Measurements from ENCODE around the gene GDAP1L1. TPM values are rescaled to one million over a fixed set of nuclear protein-coding genes. Genes with fewer than 3 reads are reported as not detected.

The GDAP1L1 gene
- total RNA-seq, 1 donor from 2014 or later, result 1.8 TPM

DNA sequence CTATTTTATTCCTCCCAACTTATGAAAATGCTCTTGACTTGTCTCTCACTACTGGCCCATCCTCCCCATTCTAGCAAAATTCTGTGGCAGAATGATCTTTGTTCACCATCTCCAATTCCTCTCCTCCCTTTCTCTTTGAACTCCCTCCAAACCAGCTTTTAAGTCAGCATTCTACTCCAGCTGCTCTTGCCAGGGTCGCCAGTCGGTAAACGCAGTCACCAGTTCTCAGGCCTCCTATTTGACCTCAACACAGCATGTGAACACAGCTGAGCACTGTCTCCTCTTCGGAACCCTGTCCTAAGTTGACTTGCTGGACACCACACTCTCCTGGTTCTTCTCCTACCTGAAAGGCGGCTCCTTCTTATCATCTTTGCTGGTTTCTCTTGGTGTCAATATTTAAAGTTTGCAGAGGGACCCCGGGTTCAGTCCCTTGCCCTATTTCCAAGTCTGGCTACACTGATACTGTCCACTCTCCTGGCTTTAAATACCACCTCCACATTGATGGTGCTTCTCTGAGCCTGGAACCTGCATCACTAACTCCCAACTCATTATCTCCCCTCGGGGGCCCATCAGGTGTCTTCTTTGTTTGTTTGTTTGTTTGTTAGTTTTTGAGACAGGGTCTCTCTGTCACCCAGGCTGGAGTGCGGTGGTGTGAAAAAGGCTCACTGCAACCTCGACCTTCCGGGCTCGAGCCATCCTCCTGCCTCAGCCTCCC is 27.4 kb downstream of the GDAP1L1 start:
- H3K27me3 Mint-ChIP-seq, result no peaks in the 10 kb centered on the region
- TF ChIP-seq, protein P1, sequence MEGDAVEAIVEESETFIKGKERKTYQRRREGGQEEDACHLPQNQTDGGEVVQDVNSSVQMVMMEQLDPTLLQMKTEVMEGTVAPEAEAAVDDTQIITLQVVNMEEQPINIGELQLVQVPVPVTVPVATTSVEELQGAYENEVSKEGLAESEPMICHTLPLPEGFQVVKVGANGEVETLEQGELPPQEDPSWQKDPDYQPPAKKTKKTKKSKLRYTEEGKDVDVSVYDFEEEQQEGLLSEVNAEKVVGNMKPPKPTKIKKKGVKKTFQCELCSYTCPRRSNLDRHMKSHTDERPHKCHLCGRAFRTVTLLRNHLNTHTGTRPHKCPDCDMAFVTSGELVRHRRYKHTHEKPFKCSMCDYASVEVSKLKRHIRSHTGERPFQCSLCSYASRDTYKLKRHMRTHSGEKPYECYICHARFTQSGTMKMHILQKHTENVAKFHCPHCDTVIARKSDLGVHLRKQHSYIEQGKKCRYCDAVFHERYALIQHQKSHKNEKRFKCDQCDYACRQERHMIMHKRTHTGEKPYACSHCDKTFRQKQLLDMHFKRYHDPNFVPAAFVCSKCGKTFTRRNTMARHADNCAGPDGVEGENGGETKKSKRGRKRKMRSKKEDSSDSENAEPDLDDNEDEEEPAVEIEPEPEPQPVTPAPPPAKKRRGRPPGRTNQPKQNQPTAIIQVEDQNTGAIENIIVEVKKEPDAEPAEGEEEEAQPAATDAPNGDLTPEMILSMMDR (conservative IDR thresholded peaks at IDR 0.05), result no peak
- H3K4me3 Mint-ChIP-seq, result no peak overlapping the region
- H3K36me3 Mint-ChIP-seq, result no peaks in the 10 kb centered on the region
- H3K9me3 Mint-ChIP-seq, result no peaks in the 10 kb centered on the region
- H3K4me1 Mint-ChIP-seq (ENCODE audit: unreplicated experiment), result no peaks in the 10 kb centered on the region
- DNase-seq (ENCODE audit: extremely low spot score, unreplicated experiment), result no peak
- no peak overlapping the region for H3K27ac Mint-ChIP-seq

DNA sequence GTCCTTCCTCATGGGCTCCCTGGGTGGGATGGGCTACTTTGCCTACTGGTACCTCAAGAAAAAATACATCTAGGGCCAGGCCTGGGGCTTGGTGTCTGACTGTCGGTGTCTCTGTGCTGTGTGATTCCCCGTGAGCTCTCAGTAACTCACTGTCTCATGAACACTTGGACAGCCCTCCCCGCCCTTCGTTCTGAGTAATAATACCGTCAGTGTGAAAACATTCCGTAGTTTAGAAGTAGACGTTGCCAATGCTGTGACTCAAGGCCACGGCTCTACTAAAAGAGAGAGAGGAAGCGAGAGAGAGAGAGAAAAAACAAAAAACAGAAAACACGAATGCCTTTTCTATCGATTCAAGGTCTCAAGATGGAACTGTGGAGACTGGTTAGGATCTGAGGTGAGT is 32.1 kb downstream of the GDAP1L1 start:
- no peaks in the 10 kb centered on the region for H3K36me3 Mint-ChIP-seq
- H3K9me3 Mint-ChIP-seq, result no peaks in the 10 kb centered on the region
- no peaks in the 10 kb centered on the region for H3K4me1 Mint-ChIP-seq (ENCODE audit: unreplicated experiment)
- no peak overlapping the region for H3K4me3 Mint-ChIP-seq
- no peaks in the 10 kb centered on the region for H3K27me3 Mint-ChIP-seq
- TF ChIP-seq, protein P1 (conservative IDR thresholded peaks at IDR 0.05), result no peak
- DNase-seq (ENCODE audit: extremely low spot score, unreplicated experiment), result no peak
- no peak overlapping the region for H3K27ac Mint-ChIP-seq

DNA sequence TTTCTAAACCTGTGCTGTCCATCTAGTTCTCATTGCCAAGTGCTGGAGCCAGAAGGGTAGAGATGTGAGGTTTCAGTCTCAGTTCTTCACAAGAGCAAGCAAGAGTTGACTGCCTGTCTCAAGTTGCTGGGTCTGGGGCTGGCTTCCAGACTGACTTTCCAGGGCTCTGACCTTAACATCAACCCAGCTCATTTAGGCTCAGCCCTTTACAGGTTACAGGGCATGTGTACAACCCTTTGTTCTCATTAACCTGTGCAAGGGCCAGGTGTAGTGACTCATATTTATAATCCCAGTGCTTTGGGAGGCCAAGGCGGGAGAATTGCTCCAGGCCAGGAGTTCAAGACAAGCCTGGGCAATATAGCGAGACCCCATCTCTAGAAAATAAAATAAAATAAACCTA is 33.3 kb downstream of the GDAP1L1 start:
- TF ChIP-seq, protein P1 (conservative IDR thresholded peaks at IDR 0.05), result no peak
- Mint-ChIP-seq H3K27me3 (no peaks in the 10 kb centered on the region), H3K4me3 (no peak overlapping the region), H3K9me3 (no peaks in the 10 kb centered on the region), H3K27ac (no peak overlapping the region), H3K4me1 (ENCODE audit: unreplicated experiment) (no peaks in the 10 kb centered on the region), H3K36me3 (no peaks in the 10 kb centered on the region)
- DNase-seq (ENCODE audit: extremely low spot score, unreplicated experiment), result no peak

DNA sequence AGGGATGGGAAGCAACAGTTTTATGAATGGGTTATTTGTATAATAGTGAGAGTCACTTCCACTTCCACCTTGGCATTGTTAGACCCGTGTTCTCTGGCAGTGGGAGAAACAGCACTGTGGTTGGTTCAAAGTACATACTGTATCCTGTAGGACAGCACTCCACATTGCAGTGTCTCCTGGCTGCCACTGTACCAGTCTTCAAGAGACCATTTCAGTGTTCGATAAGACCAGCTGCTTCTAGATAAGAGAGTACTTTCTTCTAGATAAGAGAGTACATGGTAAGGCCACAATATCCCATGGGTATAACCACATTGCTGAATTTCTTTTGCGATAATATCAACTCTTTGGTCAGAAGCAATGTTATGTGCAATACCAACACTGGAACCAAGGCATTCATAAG is 35.1 kb downstream of the GDAP1L1 start:
- H3K36me3 Mint-ChIP-seq, result no peaks in the 10 kb centered on the region

DNA sequence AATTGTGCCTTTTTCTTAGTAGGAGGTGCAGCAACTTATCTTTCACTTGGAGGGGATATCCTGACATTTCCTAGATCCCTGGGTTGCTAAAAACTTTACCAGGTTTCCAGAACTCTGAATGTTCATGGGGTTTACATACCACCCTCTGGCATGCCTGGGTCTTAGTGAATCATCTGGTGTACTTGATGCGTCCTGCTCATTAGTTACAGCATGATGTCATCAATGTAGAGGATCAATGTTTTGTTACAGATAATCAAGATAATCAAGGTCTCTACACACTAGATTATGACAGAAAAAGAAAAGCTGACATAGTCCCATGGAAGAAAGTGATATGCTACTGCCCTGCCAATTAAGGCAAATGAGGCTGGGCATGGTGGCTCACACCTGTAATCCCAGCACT is 36.9 kb downstream of the GDAP1L1 start:
- H3K27ac Mint-ChIP-seq, result no peak overlapping the region
- H3K4me3 Mint-ChIP-seq, result no peak overlapping the region
- no peak for DNase-seq (ENCODE audit: extremely low spot score, unreplicated experiment)
- H3K4me1 Mint-ChIP-seq (ENCODE audit: unreplicated experiment), result no peaks in the 10 kb centered on the region
- H3K9me3 Mint-ChIP-seq, result no peaks in the 10 kb centered on the region
- TF ChIP-seq, protein P1 (conservative IDR thresholded peaks at IDR 0.05), result no peak
- H3K36me3 Mint-ChIP-seq, result no peaks in the 10 kb centered on the region
- no peaks in the 10 kb centered on the region for H3K27me3 Mint-ChIP-seq

More for the DNA sequence above, 35.1 kb downstream of the GDAP1L1 start:
- no peak overlapping the region for H3K27ac Mint-ChIP-seq
- H3K27me3 Mint-ChIP-seq, result no peaks in the 10 kb centered on the region
- H3K9me3 Mint-ChIP-seq, result no peaks in the 10 kb centered on the region
- H3K4me1 Mint-ChIP-seq (ENCODE audit: unreplicated experiment), result no peaks in the 10 kb centered on the region
- no peak overlapping the region for H3K4me3 Mint-ChIP-seq
- DNase-seq (ENCODE audit: extremely low spot score, unreplicated experiment), result no peak
- TF ChIP-seq, protein P1 (conservative IDR thresholded peaks at IDR 0.05), result no peak

Data from type B pancreatic cell (in vitro differentiated cells).